GM19238 (cell line): ENCODE data around the gene ARID3C.
A peak's percentile ranks its signal among the peaks of the same experiment; 100 is the strongest.

Experiments used
- DNase-seq: peaks from one replicate; pipeline ENCODE4 v3.0.0; 2011; ENCODE audit warnings: low spot score; ENCODE audit not compliant: insufficient read length

The ARID3C gene

GRCh38 chr9:34629491-34629808 lies 584 bp upstream of the ARID3C start:
- no peak for DNase-seq

DNA sequence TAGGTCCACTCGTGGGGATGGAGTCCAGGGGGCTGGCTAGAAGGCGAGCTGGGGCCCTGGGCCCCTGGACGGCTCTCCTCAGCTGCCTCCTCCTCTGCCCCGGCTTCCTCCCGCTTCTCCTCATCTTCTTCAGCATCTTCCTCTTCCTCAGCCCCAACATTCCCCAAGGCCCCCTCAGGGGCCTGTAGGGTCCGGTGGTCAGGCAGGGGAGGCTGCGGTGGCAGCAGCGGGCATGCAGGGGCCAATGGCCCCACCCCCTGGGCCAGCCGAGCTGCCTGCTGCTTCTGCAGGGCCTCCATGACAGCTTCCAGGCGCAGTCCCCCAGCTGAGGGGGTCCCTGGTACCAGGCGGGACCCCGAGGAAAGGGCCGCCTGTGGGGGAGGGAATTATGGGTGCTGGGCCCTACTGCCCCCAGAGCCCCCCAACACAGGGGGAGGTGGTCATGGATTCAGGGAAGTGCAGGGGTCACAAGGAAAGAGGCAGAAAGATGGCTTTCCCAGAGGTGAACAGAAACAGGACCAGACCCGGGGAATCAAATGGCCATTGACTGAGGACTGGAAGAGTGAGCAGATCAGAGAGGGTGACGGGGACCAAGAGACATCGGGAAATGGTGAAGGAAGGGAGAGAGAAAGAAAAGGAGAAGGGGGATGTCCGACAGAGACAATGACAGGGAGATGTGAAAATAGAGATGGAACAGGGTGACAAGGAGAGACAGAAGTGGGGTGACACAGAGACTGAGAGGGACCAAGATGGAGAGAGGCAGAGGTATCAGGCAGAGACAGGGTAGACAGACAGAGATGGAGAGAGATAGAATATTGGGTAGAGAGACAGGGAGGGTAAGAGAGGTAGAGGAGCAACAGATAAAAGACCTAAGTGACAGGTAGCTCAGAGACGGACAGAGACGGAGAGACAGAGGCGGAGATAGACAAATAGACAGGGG lies 880 bp downstream of the ARID3C start:
- DNase-seq: no peak

DNA sequence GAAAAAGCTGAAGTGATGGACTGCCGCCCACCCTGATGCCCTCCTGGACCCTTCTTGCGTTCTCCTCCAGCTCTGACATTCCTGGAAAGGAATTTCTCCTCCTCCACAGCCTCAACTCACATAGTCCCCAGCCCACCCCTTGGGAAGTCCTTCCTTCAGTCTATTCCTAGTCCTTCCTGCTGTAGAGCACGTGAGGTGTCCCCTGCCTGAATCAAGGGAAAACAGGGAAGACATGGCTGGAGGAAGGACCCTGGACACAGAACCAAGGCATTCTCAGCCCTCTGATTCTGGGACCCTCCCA lies 3.7 kb downstream of the ARID3C start:
- no peak for DNase-seq

GRCh38 chr9:34624475-34625185 lies 4.2 kb downstream of the ARID3C start:
- DNase-seq: no peak

GRCh38 chr9:34623374-34624235 lies 5.3 kb downstream of the ARID3C start:
- no peak for DNase-seq

DNA sequence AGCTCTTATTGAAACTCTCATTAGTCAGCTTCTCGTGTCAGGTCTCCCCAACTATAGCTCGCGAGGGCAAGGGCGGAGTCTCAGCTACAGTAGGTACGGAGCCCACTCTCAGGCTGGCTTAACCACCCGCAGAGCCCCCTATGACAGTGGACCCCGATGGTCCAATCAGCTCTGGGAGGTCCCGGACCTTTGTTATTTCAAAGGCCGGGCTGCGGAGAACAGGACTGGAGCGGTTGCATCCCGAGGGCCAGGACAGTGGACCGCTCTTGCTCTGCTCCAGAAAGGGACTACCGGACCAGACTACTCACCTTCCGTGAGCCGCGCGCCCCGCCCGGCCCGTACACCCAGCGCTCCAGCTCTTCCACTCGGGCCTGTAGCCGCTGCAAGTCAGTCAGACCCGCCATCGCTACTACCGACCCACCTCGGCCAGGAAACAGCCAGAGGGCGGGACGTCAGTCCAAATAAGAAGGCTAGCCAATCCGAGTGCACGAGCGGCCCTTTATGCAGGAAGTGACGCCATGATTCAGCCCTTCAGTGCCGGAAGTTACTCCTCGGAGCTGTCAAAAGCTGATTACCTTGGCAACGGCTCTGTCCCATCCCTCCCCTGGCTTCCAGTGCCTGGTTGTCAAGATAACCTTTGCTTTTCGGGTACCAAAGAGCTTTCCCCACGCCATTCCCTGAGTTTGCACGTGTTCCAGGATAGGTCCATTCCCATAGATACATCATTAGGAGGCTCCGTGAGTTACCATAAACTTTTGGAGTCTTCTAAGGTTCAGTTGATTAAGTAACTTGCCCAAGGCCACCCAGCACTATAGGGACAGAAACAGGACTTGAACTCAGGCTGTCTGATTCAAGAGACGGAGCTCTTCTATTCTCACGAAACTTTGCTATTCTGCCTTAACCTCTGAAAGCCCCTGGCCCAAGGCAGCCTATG lies 8.5 kb downstream of the ARID3C start, which contains the start of gene DCTN3:
Gene DCTN3, minus strand, starts transcription at position 435 of the 934 bp plus-strand sequence. Its CDS starts 31 bp downstream, at position 404.
- DNase-seq: peak; percentile 98

GRCh38 chr9:34615132-34615531 lies 13.7 kb downstream of the ARID3C start:
- no peak for DNase-seq

DNA sequence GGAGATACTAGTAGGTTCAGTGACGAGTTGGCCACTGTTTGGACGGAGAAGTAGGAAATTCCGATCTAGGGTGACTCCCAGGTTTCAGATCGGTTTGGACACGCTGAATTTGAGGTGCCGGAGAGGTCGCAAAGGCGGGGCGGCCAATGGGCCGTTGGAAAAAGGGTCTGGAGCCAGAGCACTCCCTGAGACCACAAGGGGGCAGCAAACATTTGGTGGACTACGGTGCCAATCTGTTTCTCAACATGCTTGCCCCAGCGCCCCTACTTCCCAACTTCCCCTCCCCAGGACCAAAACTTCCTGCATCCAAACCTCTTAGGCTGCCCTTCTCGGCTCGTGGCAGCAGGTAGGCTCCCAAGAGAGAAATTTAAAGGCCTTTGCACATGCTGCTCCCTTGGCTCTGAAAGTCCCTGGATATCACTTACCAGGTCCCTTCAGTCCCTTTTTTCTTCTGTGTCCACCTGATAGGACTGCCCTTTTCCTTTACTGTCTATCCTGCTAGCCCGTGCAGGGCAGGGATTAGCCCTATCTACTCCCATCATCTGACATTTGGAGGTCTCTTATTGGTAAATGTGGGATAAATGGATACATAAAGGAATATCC lies 16.0 kb downstream of the ARID3C start:
- DNase-seq: peak; percentile 73

GRCh38 chr9:34611811-34612787 lies 16.8 kb downstream of the ARID3C start, which contains the start of gene RPP25L:
Gene RPP25L (minus strand): TSS chr9:34612097. CDS start chr9:34611296, 801 bp downstream.
- peak; percentile 96 for DNase-seq

DNA sequence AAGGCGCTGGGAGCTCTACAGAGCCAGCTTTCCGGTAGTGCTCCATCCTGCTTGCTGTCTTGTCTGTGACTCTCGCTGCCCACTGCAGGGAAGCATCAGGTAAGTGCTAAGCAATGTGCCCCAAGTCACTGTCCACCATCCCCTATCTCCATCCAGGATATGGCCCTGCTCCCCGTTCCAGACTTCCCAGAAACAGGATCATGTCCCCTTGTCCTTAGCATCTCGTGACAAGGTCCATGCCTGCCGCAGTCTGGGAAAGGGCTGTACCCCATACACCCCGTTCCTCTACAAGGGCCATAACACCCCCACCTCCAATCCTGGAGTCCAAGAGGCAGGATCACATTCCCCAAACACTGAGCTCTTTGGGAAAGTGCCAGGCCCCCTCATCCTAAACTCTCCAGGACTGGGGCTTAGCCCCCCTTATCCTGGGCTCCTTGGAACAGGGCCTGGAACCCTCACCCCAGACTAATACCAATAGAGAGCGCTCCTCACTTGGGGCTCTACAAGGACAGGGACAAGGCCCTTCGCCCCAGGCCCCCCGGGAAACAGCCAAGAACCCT lies 17.5 kb downstream of the ARID3C start:
- no peak for DNase-seq

GRCh38 chr9:34610434-34611206 lies 18.2 kb downstream of the ARID3C start:
- DNase-seq: no peak

DNA sequence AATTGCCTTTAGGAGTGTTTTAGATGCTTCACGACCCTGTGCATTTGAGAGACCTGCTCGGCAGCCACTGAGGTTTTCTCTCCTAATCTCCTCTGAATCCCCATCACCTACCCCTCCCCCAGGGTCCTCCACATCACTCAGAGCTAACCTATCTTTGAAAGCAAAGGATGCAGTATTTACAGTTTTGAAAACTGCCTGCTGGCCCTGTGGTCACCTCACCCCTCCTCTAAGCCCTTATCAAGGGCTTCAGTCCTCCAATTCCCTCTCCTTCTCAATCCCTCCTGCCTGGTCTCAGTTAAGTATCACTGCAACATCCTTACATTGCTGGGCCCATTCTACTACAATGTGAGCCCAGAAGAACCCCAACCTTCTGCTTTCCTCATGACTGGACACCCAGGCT lies 21.5 kb downstream of the ARID3C start:
- DNase-seq: no peak

- DNase-seq: no peak
Observed at GRCh38 chr9:34606905-34607304, 22.0 kb downstream of the ARID3C start.

DNA sequence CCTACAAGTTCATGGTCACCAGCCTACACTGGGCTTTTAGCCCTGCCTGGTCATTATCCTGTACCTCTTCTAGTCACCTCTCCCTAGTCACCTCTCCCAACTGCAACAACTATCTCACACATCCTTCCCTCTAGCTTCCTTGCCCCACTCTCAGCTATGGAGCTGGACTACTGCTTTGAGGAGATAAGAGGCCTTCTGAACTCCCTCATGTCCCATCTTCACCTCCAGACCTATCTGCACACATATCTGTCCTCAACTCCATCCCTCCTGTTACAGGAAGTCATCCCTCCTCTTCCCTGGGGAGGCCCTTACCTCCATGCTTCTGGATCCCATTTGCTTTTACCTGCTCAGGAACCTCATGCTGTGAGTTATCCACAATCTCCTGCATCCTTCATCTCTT lies 22.7 kb downstream of the ARID3C start:
- no peak for DNase-seq

DNA sequence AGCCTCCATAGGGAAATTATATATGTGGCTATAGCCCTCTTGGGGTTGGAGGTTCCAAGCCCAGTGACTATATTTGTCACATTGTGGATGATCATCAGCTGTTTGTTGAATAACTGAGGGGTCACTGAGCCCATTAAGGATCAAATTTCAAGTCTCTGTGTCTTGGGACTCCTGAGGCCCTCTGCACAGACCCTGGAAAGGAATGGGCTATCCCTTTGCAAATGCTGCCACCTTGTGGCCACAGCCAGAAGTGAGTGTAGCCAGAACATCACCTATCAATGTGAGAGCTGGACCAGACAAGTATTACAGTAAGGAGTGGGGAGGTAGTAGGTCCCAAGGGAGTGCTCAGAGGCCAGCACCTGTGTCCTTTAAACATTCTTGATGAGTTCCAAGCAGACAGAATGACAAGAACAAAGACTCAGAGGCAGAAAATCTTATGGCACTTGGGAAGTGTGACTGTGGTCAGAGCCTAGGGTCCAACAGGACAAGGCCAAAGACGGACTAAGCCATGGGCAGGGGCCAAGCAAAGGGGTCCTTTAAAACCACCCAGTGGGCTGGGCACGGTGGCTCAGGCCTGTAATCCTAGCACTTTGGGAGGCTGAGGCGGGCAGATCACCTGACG lies 25.1 kb downstream of the ARID3C start:
- DNase-seq: peak; percentile 75

DNA sequence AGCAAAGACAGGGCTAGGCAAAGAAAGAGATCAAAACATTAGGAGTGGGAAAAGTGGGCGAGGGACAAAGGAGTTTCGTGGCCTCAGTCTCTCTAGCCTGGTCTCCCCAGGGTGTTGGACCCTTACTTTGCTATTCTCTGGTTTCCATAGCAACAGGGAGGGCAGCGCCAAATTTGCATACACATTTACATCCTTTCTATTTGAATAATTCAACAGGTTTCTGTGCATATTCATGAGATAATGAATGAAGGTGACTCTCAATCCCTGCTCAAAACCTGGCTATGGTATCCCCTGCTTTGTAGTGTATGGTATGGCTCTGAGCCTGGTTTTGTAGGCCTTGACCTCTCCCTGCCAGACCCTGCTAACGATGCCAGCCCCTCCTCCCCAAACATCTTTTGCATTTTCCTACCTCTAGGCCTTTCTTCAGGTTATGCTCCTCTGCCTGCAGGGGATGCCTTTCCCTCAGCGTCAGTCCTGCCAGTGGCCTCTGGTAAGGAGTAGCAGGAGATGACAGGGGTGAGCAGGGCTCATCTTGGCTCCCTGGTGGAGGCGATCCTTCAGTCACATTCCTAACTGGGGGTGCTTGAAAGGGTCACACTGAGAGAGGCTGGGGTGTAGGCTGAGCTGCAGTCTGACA lies 26.8 kb downstream of the ARID3C start:
- no peak for DNase-seq

- no peak for DNase-seq
Observed at GRCh38 chr9:34600908-34601307, 28.0 kb downstream of the ARID3C start.
